ENCODE results near the gene CYP19A1.

Gene CYP19A1

DNA sequence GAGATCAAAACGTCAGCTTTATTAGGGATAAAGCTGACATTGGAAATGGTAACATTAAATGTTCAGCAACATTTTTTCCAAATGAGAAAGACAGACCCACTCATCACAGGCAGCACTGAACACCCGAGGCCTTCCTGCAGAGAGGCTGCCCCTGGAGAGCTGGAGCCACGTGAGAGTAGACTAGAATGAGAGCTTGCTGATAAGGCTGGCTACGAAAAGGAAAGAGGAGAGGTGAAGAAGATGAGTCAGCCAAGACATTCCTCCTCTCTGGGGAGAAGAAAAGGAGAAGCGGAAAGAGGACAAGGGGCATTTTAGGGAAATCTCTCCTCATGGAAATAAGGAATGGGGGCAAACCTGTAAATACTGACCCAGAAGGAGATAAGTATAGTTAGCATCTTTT is 7.3 kb downstream of the CYP19A1 start:
- TF ChIP-seq, protein P1, sequence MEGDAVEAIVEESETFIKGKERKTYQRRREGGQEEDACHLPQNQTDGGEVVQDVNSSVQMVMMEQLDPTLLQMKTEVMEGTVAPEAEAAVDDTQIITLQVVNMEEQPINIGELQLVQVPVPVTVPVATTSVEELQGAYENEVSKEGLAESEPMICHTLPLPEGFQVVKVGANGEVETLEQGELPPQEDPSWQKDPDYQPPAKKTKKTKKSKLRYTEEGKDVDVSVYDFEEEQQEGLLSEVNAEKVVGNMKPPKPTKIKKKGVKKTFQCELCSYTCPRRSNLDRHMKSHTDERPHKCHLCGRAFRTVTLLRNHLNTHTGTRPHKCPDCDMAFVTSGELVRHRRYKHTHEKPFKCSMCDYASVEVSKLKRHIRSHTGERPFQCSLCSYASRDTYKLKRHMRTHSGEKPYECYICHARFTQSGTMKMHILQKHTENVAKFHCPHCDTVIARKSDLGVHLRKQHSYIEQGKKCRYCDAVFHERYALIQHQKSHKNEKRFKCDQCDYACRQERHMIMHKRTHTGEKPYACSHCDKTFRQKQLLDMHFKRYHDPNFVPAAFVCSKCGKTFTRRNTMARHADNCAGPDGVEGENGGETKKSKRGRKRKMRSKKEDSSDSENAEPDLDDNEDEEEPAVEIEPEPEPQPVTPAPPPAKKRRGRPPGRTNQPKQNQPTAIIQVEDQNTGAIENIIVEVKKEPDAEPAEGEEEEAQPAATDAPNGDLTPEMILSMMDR (conservative IDR thresholded peaks at IDR 0.05; ENCODE audit: low read depth, low read length): no peak
- DNase-seq (ENCODE audit: low read depth): no peak
- no peak overlapping the region for H3K4me3 ChIP-seq (ENCODE audit: low read length)

DNA sequence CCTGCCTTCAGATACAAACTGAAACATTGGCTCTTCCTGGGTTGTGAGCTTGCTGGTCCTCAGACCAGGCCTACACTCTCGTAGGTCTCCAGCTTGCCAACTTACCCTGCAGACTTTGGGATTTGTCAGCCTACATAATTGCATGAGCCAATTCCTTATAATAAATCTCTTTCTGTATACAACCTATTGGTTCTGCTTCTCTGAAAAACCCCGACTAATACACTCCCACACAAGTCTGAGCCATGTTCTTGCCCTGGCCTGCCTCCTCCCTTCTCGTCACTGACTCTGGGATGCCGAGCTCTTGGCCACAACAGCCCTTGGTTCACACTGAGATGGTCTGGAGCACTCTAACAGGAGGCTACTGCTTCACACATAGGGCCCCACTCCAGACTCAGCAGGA is 9.5 kb downstream of the CYP19A1 start:
- no peak for DNase-seq (ENCODE audit: low read depth)
- H3K4me3 ChIP-seq (ENCODE audit: low read length): no peak overlapping the region
- TF ChIP-seq, protein P1 (conservative IDR thresholded peaks at IDR 0.05; ENCODE audit: low read depth, low read length): no peak

DNA sequence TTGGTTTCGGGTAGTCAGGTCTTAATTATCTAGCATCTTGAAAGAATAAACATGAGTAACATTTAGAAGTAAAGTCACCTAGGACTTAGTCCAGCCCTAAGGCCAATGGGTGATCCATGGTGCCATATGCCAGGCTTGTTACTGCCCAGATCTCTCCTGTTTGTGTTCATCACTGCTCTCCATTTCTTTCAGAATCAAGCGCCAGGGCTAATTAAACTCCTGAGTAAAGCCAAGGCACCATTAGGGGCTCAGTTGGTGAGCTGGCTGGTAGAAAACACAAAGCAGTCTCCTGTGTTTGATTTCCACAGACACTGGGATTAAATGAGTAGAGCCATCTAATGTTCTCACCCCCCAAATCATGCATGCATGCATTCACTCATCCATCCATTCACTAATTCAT is 11.3 kb downstream of the CYP19A1 start:
- TF ChIP-seq, protein P1 (conservative IDR thresholded peaks at IDR 0.05; ENCODE audit: low read depth, low read length): no peak
- DNase-seq (ENCODE audit: low read depth): no peak
- no peak overlapping the region for H3K4me3 ChIP-seq (ENCODE audit: low read length)

DNA sequence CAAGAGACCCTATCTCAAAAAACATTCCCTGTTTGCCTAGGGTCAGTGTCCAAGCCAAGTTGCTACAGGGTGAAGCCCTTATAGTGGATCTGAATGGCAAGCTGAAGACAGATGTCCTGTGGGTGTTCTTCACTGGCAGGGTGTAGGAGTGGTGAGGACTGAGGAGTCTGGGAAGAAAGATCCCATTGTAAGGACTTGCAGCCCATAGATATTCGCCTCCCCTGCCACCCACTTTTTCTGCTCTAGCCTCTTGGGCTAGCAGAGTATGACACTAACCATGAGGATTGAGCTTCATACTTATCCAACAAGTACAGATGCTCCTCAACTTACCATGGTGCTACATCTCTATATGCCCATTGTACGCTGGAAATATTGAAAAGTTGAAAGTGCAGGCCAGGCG is 13.2 kb downstream of the CYP19A1 start:
- no peak for DNase-seq (ENCODE audit: low read depth)
- no peak overlapping the region for H3K4me3 ChIP-seq (ENCODE audit: low read length)
- TF ChIP-seq, protein P1 (conservative IDR thresholded peaks at IDR 0.05; ENCODE audit: low read depth, low read length): no peak

DNA sequence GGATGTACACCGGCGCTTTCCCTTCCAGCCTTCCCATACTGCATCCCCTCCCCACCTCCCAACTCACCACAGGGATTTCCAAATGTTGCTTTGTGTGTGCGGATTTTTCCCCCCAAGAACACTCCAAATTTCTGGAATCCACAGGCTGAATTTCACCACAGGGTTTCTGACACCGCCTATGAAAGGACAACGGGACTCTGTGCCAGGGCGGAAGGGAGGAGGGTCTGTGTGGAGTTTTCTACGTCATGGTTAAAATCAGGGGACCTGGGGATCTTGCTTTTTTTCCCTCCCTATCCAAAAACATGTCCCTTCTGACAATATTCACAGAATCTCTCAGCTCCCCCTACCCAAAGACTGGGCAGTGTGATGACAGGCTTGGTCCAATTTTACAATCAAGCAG is 14.6 kb downstream of the CYP19A1 start:
- TF ChIP-seq, protein P1 (conservative IDR thresholded peaks at IDR 0.05; ENCODE audit: low read depth, low read length): no peak
- DNase-seq (ENCODE audit: low read depth): no peak
- H3K4me3 ChIP-seq (ENCODE audit: low read length): no peak overlapping the region

DNA sequence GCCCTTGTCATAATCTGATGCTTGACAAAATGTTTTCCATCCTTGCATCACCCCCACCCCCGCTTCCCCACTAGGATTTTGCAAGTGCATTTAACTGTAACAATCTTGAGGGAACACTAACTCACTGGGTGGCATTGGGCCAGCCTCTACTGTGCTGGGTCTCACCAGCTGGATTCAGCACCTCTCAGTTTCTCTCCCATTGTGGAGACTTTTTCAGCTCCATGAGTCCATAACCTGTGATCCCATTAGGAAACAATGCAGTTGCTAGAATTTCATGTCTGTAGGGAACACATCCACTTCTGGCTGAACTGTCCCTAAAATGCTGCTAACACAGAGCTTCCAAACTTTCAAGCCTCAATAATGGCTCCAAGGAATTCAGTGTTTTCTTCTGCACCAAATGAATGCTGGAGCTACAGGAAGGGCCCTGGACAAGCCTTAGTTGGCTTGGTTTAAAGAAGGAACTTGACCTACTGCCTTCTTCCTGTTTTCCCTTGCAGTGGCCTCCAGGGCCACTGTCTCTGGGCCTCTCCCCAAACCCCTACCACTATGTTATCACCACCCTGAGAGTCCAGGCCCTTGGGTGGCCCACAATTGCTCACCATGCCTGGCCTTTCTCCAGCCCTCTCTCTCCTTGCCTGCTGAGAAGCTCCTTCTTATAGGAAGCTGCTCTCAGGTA is 15.6 kb downstream of the CYP19A1 start:
- DNase-seq (ENCODE audit: low read depth): no peak
- TF ChIP-seq, protein P1 (conservative IDR thresholded peaks at IDR 0.05; ENCODE audit: low read depth, low read length): no peak

DNA sequence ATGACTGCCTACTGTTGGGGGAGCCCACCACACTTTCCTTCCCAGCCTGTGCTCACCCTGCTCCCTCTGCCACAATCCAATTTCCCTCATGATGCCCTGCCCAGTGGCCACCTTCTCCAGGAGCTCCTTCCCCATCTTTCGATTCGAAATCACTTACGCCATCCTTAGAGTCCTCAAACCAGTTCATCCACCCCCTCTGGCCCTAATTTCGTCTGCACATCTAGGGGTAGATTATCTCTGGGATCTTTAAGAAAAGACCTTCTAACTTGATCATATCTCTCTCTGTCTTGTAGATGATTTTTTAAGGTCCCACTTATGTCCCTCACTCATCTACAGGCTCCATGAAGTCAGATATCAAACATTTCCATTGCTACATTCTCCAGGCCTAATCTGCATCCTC is 17.1 kb downstream of the CYP19A1 start:
- no peak for DNase-seq (ENCODE audit: low read depth)
- no peak overlapping the region for H3K4me3 ChIP-seq (ENCODE audit: low read length)
- TF ChIP-seq, protein P1 (conservative IDR thresholded peaks at IDR 0.05; ENCODE audit: low read depth, low read length): no peak

More for the DNA sequence above, 15.6 kb downstream of the CYP19A1 start:
- no peak overlapping the region for H3K4me3 ChIP-seq (ENCODE audit: low read length)
